ENCODE data around the gene TIAM2. TPM values are rescaled to one million over a fixed set of nuclear protein-coding genes. Genes with fewer than 3 reads are reported as not detected.
"Not testable (repeated sequence)": the region's sequence is repeated elsewhere in the genome, so short reads cannot be mapped to it uniquely, and the experiment has no call there.

TIAM2 gene
- total RNA-seq, 1 experiment from 2014 or later, result 12.9 TPM

DNA sequence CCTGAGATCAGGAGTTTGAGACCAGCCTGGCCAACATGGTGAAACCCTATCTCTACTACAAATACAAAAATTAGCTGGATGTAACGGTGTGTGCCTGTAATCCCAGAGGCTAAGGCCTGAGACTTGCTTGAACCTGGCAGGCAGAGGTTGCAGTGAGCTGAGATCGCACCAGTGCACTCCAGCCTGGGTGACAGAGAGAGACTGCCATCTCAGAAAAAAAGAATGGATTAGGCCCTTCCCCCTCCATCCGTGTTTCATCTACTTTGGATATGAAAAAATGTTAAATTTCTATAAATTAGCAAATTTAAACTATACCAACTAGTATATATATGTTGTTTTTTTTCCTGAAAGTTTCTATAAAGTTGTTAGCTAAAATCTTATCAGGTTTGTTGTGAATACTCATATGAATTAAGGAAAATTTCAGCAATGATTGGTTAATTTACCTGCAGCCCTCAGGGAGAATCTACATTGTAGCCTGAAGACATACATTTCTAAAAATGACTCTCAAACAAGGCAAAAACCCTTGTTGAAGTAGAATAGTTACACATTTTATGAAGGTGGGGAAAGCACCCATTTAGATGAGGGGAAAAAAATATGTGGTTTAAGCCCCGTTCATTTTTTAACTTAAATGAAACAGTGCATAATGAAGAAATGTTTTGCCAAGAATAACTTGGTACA is 120.9 kb downstream of the TIAM2 start:
- TF ChIP-seq, protein P1, sequence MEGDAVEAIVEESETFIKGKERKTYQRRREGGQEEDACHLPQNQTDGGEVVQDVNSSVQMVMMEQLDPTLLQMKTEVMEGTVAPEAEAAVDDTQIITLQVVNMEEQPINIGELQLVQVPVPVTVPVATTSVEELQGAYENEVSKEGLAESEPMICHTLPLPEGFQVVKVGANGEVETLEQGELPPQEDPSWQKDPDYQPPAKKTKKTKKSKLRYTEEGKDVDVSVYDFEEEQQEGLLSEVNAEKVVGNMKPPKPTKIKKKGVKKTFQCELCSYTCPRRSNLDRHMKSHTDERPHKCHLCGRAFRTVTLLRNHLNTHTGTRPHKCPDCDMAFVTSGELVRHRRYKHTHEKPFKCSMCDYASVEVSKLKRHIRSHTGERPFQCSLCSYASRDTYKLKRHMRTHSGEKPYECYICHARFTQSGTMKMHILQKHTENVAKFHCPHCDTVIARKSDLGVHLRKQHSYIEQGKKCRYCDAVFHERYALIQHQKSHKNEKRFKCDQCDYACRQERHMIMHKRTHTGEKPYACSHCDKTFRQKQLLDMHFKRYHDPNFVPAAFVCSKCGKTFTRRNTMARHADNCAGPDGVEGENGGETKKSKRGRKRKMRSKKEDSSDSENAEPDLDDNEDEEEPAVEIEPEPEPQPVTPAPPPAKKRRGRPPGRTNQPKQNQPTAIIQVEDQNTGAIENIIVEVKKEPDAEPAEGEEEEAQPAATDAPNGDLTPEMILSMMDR (IDR thresholded peaks at IDR 0.05; ENCODE audit: unreplicated experiment), result no peak
- BruUV-seq (replicated peaks), result no TSS peak
- no peak for DNase-seq
- Mint-ChIP-seq H3K9me3 (ENCODE audit: low read depth, unreplicated experiment) (no peaks in the 10 kb centered on the region), H3K4me1 (ENCODE audit: low read depth, unreplicated experiment) (no peaks in the 10 kb centered on the region), H3K36me3 (ENCODE audit: insufficient read depth, unreplicated experiment) (peaks cover 6% of the 10 kb centered on the region), H3K27me3 (ENCODE audit: unreplicated experiment) (no peaks in the 10 kb centered on the region), H3K27ac (ENCODE audit: unreplicated experiment) (no peak overlapping the region), H3K4me3 (ENCODE audit: low read depth, unreplicated experiment) (no peak overlapping the region)
- CTCF ChIA-PET, result no interaction called here
- intact Hi-C loops (cut with micrococcal nuclease; ENCODE audit: unreplicated experiment), result no loop called here

DNA sequence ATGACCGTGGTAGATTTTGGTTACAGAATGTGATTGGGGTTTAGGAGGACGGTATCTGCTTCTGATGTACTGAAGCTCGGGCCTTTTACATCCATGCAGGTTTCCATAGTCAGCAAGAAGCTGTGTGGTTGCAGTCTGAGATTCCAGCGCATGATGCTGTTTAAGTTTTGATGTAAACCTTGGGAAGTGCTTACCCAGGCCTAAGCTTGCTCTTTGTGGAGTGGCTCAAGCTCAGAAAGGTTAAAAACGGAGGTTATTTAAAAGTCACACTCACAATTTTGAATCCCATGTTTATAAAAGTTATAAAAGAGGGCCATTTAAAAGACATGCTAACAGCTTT is 121.4 kb downstream of the TIAM2 start:
- H3K36me3 Mint-ChIP-seq (ENCODE audit: insufficient read depth, unreplicated experiment), result peaks cover 6% of the 10 kb centered on the region
- TF ChIP-seq, protein P1 (IDR thresholded peaks at IDR 0.05; ENCODE audit: unreplicated experiment), result no peak
- H3K4me1 Mint-ChIP-seq (ENCODE audit: low read depth, unreplicated experiment), result no peaks in the 10 kb centered on the region
- no peaks in the 10 kb centered on the region for H3K9me3 Mint-ChIP-seq (ENCODE audit: low read depth, unreplicated experiment)
- BruUV-seq (replicated peaks), result no TSS peak
- no peak overlapping the region for H3K27ac Mint-ChIP-seq (ENCODE audit: unreplicated experiment)
- intact Hi-C loops (cut with micrococcal nuclease; ENCODE audit: unreplicated experiment), result no loop called here
- H3K27me3 Mint-ChIP-seq (ENCODE audit: unreplicated experiment), result no peaks in the 10 kb centered on the region
- CTCF ChIA-PET, result no interaction called here
- DNase-seq, result no peak
- H3K4me3 Mint-ChIP-seq (ENCODE audit: low read depth, unreplicated experiment), result no peak overlapping the region

DNA sequence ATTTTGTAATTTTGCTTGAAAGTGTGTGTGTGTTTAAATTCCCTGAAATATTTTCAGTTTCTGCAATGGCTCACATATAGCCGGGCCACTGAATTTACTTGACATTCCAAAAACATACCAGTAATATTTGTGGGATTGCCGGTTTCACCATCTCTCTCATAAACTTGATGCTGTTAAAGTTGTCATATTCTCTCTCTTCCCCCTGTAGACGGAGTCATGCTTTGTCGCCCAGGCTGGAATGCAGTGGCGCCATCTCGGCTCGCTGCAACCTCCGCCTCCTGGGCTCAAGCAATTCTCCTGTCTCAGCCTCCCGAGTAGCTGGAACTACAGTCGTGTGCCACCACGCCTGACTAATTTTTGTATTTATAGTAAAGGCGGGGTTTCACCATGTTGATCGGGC is 122.1 kb downstream of the TIAM2 start:
- CTCF ChIA-PET, result no interaction called here
- TF ChIP-seq, protein P1 (IDR thresholded peaks at IDR 0.05; ENCODE audit: unreplicated experiment), result no peak
- Mint-ChIP-seq H3K27ac (ENCODE audit: unreplicated experiment) (no peak overlapping the region), H3K4me3 (ENCODE audit: low read depth, unreplicated experiment) (no peak overlapping the region), H3K9me3 (ENCODE audit: low read depth, unreplicated experiment) (no peaks in the 10 kb centered on the region), H3K27me3 (ENCODE audit: unreplicated experiment) (no peaks in the 10 kb centered on the region), H3K36me3 (ENCODE audit: insufficient read depth, unreplicated experiment) (peaks cover 11% of the 10 kb centered on the region), H3K4me1 (ENCODE audit: low read depth, unreplicated experiment) (no peaks in the 10 kb centered on the region)
- intact Hi-C loops (cut with micrococcal nuclease; ENCODE audit: unreplicated experiment), result no loop called here
- no TSS peak for BruUV-seq (replicated peaks)
- DNase-seq, result no peak

DNA sequence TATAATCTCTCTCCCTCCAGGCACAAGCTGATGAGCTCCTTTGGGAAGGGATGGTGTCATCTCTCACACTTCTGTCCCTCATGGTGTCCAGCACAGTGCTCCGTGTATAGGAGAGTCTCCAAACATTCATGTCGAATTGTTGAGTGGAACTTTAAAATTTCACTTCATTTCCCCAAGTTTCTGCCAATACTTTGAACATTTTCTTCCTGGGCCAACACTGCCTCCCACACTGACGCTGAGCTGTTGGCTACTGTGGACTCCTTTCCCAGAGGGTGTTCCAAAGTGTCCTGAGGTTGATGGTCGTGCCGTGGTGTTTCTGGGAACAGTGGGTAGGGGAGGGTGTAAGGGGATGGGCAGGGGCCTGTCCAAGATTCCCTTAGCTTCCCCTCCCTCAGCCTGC is 122.7 kb downstream of the TIAM2 start:
- DNase-seq, result no peak
- CTCF ChIA-PET, result no interaction called here
- Mint-ChIP-seq H3K36me3 (ENCODE audit: insufficient read depth, unreplicated experiment) (peaks cover 11% of the 10 kb centered on the region), H3K9me3 (ENCODE audit: low read depth, unreplicated experiment) (no peaks in the 10 kb centered on the region), H3K4me3 (ENCODE audit: low read depth, unreplicated experiment) (no peak overlapping the region), H3K4me1 (ENCODE audit: low read depth, unreplicated experiment) (peaks cover under 1% of the 10 kb centered on the region), H3K27ac (ENCODE audit: unreplicated experiment) (no peak overlapping the region), H3K27me3 (ENCODE audit: unreplicated experiment) (no peaks in the 10 kb centered on the region)
- TF ChIP-seq, protein P1 (IDR thresholded peaks at IDR 0.05; ENCODE audit: unreplicated experiment), result no peak
- no TSS peak for BruUV-seq (replicated peaks)
- intact Hi-C loops (cut with micrococcal nuclease; ENCODE audit: unreplicated experiment), result no loop called here

DNA sequence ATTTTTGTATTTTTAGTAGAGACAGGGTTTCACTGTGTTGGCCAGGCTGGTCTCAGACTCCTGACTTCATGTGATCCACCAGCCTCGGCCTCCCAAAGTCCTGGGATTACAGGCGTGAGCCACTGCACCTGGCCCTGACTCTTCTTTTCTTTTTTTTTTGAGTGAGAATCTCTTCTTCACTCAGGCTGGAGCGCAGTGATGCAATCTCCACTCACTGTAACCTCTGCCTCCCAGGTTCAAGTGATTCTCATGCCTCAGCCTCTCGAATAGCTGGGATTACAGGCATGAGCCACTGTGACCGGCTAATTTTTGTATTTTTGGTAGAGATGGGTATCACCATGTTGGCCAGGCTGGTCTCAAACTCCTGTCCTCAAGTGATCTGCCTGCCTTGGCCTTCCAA is 124.1 kb downstream of the TIAM2 start:
- H3K4me1 Mint-ChIP-seq (ENCODE audit: low read depth, unreplicated experiment); H3K36me3 Mint-ChIP-seq (ENCODE audit: insufficient read depth, unreplicated experiment); DNase-seq; H3K9me3 Mint-ChIP-seq (ENCODE audit: low read depth, unreplicated experiment); BruUV-seq (replicated peaks); H3K27me3 Mint-ChIP-seq (ENCODE audit: unreplicated experiment); CTCF ChIA-PET; H3K27ac Mint-ChIP-seq (ENCODE audit: unreplicated experiment); H3K4me3 Mint-ChIP-seq (ENCODE audit: low read depth, unreplicated experiment); intact Hi-C loops (cut with micrococcal nuclease; ENCODE audit: unreplicated experiment): not testable (repeated sequence)

Data from Calu3 (cell line).